GM21447 (cell line): ENCODE measurements around the gene PAPLN.
"Not testable (repeated sequence)": the region's sequence is repeated elsewhere in the genome, so short reads cannot be mapped to it uniquely, and the experiment has no call there.

Source experiments
- ATAC-seq: cut with Tn5 transposase; IDR thresholded peaks from one replicate; pipeline ENCODE4 v1.9.1; 2021; ENCODE audit not compliant: unreplicated experiment

Gene PAPLN

GRCh38 chr14:73287071-73287470, 49.8 kb downstream of the PAPLN start:
- no peak for ATAC-seq

DNA sequence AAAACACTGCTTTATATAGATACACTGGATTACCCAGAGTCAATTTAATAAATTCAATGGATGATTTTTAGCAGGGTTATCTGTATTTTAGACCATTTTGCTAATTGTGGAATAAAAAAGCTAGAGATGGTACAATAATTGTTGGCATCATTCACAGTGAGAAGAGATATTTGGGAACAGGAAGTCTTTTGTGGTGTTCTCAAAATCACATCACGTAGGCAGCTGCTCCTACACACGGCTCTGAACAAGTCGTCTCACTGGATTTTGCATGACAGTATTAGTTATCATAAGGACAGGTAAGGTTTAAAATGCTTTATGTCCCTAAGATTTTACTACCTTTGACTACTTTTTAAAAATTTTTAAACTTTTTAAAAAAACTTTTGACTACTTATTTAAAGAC, 52.0 kb downstream of the PAPLN start:
- ATAC-seq, result no peak

GRCh38 chr14:73289729-73290128, 52.4 kb downstream of the PAPLN start:
- no peak for ATAC-seq

DNA sequence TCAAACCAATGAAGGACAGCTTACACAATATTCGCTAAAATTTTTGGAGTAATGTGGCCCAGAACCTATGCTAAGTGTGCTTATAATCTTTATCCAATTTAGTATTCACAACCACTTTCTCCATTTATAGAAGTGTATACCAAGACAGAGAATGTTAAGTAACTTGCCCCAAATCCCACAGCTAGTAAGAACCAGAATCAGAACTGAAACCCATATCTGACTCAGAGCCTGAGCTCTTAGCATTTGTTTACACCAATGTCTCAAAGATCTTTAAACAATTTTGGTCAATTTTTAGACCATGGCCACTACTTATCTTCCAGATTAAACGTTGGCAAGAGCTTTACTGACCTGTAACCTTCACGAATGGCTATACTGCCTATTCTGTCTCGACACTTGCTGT, 53.0 kb downstream of the PAPLN start:
- peak; percentile 48 for ATAC-seq

- no peak for ATAC-seq
Measured at GRCh38 chr14:73293782-73294781, 56.8 kb downstream of the PAPLN start.

DNA sequence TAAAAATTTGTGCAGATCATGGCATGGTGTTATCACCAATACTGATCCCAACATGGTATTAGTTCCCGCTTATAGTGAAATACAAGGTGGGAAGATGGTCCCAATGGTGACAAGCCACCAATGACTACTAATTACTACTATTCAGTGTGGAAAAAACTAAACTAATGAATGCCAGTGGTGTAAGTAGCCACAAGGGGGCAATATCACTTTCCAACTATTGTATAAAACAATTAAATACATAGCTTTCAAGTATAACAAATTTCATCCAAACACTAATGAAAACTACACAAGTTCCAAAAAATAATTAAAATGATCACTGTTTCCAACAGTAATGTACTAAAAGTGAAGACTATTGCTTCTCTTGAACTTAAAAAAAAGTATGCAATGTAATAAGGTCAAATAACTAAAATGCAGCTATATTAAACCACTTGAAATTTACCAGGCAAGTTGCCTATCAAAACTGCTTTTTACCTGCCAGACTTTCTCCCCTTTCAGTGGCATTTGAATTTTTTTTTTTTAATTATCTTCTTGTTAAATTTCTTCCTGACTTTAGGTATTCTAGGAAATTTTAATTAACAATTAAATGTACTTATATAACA, 58.0 kb downstream of the PAPLN start:
- no peak for ATAC-seq

- no peak for ATAC-seq
Measured at GRCh38 chr14:73305499-73305898, 68.2 kb downstream of the PAPLN start.

- no peak for ATAC-seq
Measured at GRCh38 chr14:73307261-73307660, 70.0 kb downstream of the PAPLN start.

- not testable (repeated sequence) for ATAC-seq
Measured at GRCh38 chr14:73309207-73309606, 71.9 kb downstream of the PAPLN start.

- no peak for ATAC-seq
Measured at GRCh38 chr14:73311708-73312030, 74.4 kb downstream of the PAPLN start.

DNA sequence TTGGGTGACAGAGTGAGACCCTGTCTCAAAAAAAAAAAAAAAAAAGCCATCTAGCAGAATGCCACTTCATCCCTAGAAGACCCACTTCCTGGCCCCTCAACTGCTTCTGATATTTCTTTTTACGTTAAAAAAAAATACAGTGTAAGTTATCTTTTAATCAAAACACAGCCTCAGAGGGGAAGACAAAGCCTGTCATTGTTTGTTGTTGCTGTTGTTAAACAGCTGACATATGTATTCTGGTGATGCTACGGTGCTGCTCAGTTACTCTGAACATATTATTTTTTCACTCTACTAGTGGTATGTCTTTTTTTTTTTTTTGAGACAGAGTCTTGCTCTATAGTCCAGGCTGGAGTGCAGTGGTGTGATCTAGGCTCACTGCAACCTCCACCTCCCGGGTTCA, 75.4 kb downstream of the PAPLN start:
- ATAC-seq, result no peak

GRCh38 chr14:73313151-73313550, 75.8 kb downstream of the PAPLN start:
- ATAC-seq, result no peak

- ATAC-seq, result no peak
Measured at GRCh38 chr14:73323896-73324399, 86.6 kb downstream of the PAPLN start.
